IPS-NIHi11 (cell line): ENCODE measurements around the gene DGLUCY.
"Not testable (repeated sequence)": the region's sequence is repeated elsewhere in the genome, so short reads cannot be mapped to it uniquely, and the experiment has no call there.

Experiments used
- DNase-seq: peaks from one replicate; pipeline ENCODE4 v3.0.0; 2012; ENCODE audit warnings: mixed read lengths, low spot score

DGLUCY gene

DNA sequence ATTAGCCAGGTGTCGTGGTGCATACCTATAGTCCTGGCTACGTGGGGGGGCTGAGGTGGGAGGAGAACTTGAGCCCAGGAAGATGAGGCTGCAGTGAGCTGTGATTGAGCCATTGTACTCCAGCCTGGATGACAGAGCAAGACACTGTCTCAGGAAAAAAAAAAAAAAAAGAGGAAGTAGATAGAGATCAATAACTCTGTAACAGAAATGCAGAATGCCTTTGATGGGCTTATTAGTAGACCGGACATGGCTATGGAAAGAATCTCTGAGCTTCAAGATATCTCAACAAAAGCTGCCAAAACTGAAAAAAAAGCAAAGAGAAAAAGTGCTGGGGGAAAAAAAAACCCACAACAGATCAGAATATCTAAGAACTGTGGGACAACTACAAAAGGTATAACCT is 93.1 kb downstream of the DGLUCY start:
- no peak for DNase-seq

DNA sequence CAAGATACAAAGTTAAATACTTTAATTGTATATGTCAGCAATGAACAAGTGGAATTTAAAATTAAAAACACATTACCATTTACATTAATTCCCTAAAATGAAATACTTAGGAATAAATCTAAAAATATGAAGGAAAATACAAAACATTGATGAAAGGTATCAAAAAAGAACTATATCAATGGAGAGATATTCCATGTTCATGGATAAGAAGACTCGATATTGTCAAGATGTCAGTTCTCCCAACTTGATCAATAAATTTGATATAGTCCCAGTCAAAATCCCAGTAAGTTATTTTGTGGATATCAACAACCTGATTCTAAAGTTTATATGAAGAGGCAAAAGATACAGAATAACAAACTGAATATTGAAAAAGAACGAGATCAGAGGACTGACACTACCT is 97.1 kb downstream of the DGLUCY start:
- no peak for DNase-seq

DNA sequence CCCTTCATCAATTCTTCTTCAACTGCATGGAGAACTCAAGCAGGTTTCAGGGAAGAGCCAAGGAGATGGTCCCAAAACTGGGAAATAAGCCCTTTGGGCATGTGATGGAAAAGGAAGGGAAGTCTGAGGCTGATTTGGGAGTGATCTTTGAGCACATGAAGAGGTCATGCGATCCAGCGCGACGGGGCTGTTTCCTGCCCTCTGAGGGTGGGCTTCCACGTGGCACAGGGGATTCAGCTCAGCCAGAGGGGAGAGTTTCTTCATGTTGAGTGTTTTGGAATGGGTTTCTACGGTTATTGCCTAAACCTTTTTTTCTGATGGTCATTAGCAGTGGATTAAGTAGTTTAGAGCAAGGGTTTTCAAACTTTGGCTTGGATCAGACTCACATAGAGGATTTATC is 100.4 kb downstream of the DGLUCY start:
- no peak for DNase-seq

DNA sequence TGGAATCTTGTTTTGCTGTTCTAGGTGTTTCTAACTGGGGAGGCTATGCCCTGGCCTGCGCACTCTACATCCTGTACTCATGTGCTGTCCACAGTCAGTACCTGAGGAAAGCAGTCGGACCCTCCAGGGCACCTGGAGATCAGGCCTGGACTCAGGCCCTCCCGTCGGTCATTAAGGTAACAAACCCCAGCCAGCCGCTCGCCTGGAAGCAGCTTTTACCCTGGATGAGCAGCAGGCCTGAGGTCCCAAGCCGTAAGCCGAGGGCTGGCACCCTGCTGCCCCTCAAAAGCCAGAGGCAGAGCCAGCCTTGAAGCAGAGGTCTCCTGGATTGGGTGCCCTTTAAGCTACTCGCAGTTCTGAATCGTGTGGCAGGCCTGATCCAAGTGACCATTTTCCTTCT is 101.5 kb downstream of the DGLUCY start:
- DNase-seq = no peak

DNA sequence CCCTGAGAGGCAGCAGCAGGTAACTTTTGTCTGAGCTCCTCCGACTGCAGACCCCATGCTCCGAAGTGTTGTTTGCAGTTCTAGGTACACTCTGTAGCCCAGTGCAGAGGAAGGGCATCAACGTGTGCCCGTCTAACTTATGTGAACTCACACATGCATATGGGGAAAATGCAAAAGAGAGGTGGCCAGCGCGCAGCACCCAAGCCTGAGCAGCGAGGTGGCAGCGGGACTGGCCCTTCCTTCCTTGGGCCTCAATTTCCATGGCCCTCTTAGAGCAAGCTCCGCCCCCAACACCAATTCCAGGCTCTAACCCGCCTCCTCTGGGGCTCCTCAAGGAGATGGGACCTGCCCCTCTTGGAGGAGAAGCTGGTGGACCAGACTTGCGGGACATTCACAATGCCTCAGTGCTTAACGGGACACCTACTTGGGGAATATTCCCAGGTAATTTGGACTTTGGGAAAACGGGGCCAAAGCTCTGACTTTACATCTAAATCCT is 102.9 kb downstream of the DGLUCY start:
- no peak for DNase-seq

DNA sequence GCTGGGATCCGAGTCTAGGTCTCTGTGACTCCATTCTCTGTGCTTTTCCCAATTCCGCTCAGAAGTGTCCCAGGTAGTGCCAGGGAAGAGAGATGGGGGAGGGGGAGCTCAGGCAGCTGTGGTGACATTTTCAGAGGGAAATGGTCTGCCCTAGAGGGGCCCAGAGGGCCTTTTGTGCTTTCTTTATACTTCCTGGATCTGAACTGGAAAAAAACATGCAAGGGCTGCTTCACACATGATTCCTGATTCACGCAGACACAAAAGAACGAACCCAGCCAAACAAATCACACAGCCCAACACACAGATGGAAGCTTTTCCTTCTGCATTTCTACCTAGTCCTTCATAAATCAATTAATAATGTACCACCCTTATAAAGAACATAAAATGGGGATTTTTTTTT is 104.1 kb downstream of the DGLUCY start:
- no peak for DNase-seq

DNA sequence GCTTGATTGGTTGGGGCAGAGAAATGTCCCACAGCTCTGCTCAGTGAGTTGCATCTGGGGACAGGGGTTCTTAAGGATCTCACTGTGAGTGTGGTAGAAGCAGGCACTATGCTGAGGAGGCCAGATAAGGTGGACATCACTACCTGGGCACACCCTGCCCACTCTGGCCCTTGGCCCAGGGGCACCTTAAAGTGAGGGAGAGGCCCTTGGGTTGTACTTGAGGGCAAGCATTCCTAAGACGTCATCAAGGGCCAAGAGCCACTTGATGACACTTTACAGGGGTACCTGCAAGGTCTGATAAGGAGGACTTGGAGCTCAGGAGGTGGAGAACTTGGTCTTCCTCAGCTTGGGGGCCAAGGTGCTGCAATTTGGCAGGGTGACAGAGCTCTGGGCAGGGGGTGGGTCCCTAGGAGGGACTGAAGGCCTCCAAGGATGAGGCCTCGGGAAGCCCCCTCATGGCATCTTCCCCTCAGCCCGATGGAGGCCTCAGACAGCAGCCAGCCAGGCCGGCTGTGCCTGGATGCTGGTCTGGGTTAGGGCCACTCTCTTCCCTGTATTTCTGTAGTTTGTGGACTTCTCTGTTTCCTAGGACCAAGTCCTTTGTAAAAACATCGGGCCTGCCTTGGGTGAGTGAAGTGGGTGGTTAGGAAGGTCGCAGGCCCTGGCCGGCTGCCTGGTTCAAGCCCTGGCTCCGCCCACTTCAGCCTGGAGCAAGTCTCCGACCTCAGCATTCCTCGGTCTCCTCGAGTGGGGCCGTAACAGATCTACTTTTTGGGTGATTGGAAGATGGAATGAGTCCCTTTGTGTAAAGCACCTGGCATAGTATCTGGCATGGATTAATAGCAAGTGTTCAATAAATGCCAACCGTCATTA is 105.9 kb downstream of the DGLUCY start:
- DNase-seq = no peak

DNA sequence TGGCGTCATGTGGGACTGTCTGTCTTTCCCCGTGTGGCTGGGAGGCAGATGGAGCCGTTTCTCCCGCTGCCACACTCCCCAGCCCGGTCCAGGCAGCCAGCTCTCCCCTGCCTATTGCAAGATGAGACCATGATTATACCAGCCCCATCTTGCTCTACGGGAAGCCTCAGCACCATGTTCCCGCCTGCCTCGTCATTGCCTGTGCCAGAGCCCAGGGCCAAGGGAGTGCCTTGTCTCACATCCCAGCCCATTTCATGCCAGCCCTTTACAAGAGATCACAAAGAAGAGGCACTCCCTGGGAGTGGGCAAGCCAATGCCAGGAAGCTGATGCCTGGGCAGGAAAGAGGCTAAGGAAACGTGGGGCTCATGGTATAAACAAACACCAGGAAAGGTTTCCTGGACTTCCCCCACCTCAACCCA is 106.7 kb downstream of the DGLUCY start:
- no peak for DNase-seq

DNA sequence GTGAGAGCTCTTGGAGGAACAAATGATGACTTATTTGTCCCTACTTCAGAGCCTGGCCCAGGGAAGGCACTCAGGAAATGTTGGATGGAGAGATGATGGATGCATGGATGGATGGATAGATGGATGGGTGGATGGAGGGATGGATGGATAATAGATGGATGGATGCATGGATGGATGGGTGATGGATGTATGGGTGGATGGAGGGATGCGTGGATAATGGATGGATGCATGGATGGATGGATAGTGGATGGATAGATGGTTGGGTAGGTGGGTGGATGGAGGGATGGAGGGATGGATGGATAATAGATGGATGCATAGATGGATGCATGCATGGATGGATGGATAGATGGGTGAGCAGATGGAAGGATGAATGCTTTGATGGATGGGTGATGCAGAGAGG is 107.4 kb downstream of the DGLUCY start:
- no peak for DNase-seq

DNA sequence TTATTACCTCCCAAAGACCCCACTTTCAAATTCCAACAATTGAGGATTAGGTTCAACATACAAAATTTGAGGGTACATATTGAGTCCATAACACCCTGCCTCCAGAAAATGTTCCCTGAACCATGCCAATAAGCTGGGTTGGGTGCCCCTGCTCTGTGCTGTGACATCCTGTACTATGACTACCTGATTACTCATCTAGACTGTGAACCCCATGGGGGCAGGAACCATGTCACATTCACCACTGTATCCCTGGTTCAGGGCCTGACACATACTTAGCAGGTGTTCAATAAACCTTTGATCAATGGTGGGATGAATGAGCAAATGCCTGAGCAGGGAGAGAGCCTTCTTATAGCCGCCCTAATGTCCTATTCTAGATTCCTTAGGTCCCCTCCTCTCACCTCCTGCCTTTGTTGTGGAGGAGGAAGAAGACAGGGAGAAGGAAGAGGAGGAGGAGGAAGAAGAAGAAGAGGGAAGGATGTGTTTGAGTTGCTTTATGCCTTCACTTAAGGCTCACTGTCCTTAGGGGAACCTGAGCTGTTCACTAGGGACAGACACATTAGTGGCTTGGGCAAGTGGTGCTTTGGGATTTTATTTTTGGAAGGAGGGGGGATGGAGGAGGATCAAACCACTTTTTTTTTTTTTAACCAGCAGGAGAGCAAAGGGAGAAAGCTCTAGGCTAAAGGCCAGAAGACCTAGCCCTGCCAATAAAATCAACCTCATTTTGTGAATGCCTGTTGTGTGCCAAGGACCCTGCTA is 109.3 kb downstream of the DGLUCY start:
- no peak for DNase-seq

DNA sequence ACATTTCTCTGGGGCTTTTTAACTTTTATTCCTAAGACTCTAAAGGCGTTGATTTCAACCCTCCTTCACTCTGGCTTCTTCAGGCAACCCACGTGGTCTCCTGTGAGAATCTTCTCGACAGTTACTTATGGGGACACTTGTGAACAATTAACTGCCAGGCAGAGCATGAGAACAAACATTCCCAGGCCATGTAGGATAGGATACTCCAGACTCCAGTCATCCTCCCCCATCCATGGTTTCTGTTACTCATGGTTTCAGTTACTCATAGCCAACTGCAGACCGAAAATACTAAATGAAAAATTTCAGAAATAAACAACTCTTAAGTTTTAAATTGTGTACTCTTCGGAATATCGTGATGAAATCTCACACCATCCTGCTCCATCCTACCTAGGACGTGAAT is 111.2 kb downstream of the DGLUCY start:
- DNase-seq = no peak

DNA sequence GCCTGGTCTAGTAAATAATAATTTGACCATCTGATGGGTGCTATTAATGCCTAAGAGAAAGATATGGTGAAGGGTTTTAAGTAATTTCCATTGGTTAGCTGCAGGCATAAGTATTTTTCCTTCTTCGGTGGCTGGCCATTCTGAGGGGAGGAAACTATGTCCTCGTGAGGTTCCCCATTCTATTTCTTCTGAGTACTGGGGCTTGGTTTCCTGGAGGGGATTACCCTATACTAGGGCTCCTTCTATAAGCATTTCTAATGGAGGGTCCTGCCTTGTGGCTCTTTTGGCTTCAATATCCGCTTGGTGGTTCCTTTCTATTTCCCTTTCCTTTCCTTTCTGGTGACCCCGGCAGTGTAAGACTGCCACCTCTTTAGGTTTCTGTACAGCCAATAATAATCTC is 112.5 kb downstream of the DGLUCY start:
- not testable (repeated sequence) for DNase-seq

DNA sequence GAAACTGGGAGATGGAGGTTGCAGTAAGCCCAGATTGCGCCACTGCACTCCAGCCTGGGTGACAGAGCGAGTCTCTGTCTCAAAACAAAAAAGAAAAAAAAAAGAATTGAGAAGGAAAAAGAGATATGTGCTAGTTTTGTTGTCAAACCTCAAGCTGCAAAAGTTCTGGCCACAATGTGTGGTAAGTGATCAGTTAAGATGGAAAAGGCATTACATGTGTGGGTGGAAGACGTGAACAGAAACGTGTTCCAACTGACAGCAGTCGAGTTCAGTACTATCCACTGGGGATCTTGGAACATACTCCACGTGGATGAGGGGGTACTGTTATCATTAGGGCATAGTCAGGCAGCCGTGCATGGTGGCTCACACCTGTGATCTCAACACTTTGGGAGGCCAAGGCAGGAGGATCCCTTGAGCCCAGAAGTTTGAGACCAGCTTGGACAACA is 113.3 kb downstream of the DGLUCY start:
- no peak for DNase-seq

DNA sequence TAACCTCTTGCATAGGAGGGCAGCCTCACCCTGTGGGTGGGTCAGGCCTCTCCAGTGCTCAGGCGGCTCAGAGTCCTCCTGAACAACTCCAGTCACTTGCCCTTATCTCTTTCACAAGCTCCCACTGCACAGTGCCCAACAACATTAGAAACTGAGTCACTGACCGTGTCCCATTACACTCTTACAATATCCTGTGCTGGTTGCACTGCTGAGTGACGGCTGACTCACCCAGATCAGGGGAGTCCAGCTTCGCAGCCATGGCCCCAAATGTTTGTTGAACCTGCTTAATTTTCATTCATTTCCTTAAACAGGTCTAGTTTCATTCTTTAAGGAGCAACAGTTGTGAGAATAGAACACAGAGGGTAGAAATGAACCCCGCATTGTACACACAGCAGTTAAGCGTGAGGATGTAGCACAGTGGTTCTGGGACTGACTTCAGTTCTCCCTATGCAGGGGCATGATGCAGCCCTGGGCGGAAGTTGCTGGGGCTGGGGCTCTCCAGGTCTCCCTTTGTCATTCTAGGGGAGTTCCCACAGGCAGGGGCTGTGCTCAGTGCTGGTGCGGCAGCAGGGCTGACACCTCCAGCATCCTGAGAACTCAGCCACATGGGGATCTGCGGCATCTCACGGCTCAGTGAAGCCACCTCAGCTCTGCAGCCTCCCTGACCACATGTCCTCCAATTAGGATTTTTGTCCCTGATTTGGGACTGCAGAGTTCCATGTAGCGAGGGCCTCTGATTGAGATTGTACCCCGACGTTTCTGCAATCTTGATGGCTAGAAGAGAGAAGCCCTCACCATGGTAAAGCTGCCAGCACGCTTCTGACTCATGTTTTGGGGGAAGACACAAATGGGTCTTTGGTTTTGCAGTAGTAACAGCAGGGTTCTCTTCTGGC is 114.5 kb downstream of the DGLUCY start:
- peak; percentile 74 for DNase-seq

DNA sequence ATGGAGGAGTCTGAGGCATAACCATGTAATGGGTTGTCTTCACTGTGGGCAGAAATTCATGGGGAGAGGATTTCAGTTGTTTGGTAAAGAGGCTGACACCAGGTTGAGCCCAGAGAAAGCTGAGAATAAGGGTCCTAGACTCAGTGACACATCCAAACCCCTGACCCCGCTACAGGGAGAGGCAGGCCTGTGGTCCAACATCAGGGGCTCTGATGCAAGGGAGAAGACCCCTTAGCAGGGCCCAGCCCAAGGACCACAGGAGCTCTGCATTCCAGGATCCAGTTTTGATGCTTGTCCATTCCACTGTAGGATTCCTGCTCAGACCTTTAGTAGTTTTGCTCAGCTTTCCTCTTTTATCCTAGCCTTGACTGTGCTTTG is 115.1 kb downstream of the DGLUCY start:
- no peak for DNase-seq

DNA sequence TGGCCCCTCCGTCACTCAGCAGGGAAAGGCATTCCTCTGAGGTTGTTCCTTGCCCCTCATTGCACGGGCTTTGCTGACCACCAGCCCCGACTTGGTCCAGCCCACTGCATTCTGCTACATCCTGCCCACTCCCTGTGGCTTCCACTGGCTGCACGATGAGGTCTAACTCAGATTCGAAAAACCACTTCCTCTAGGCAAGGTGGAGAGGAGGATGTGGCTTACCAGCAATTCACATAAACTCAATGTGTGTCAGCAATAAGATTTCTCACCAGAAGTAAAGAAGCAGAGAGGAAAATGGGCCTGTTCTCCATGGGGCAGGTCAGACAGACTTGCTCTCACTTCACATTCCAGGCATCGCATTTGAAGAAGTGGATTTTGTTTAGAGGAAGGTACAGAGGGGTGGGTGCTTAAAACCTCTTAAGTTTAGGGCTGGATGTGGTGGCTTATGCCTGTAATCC is 115.9 kb downstream of the DGLUCY start:
- DNase-seq = no peak

DNA sequence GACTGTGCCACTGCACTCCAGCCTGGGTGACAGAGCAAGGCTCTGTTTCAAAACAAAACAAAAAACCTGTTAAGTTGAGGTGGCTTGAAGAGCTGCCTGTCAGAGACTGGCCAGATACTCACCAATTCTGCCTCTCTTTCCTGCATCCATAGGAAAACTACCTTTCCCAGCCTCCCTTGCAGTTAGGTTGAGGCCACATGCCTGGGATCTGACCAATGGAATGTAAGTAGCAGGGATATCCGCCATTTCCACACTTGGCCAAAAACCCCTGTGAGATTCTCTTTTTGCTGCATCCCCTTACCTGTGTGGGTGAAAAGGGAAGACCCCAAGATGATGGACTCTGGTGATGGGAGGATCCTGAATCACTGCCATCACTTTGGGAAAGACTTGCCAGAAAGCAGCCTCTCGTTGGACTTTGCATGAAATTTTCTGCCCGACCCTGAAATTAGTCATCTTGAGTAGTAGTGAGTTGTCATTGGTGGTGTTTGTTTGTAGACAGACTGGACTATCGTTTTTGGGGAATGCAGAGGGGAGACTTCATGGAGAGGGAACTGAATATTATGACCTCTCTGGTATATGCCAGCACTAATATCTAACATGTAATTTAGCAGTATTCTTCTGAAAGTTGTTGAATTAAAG is 116.6 kb downstream of the DGLUCY start:
- DNase-seq = no peak

DNA sequence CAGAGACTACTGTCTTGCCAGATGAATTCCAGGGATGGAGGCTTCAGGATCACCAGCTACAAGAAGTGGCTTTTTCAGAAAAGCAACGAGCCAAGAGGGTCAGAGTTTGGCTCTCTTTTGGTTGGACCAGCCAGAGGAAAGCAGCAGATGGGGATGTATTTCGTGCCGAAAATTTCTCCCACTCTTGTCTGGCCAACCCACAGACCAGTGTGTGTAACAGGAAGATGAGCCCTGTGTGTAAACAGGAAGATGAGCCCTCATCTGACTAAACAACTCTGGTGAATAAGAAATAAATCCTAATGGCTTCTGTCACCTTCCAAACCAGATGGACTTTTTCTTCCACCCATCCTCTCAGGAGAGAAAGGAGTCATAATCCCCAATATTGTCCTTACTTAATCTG is 117.6 kb downstream of the DGLUCY start:
- DNase-seq = no peak

DNA sequence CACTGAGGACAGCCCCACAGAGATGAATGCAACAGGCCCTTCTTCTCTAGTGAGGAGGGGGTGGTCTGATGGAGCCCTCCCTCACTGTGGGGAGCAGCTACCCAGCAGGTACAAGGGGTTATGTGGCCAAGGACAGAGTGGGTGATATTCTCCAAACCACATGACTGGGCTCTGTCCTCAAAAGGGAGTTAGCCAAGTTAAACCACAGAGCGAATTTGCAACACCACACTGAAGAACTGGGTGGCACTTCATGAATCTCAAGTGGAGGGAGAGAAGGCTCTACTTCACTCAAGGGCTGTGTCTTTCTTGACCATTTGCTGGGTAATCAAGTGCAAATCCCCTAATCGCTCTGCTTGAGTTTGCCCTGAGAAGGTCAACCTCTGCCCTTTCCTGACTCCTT is 118.2 kb downstream of the DGLUCY start:
- no peak for DNase-seq

DNA sequence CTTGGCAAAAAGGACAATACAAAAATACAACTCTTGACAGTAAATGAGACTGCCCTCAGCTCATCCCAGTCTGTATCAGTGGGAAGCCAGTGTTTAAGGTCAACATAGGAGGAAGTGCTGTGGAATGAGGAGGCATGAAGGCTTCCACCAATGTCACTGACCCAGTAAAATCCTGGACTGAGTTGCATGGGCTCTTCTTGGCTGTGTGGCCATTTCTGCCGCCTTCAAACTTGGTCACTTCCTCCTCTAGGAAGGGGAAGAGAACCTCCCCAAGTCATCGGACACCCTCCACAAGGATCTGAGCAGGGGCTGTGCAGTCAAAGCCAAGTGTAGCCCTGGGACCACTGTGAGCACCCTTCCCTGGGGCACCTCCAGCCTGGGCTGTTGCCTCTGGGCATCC is 118.7 kb downstream of the DGLUCY start:
- DNase-seq = no peak

DNA sequence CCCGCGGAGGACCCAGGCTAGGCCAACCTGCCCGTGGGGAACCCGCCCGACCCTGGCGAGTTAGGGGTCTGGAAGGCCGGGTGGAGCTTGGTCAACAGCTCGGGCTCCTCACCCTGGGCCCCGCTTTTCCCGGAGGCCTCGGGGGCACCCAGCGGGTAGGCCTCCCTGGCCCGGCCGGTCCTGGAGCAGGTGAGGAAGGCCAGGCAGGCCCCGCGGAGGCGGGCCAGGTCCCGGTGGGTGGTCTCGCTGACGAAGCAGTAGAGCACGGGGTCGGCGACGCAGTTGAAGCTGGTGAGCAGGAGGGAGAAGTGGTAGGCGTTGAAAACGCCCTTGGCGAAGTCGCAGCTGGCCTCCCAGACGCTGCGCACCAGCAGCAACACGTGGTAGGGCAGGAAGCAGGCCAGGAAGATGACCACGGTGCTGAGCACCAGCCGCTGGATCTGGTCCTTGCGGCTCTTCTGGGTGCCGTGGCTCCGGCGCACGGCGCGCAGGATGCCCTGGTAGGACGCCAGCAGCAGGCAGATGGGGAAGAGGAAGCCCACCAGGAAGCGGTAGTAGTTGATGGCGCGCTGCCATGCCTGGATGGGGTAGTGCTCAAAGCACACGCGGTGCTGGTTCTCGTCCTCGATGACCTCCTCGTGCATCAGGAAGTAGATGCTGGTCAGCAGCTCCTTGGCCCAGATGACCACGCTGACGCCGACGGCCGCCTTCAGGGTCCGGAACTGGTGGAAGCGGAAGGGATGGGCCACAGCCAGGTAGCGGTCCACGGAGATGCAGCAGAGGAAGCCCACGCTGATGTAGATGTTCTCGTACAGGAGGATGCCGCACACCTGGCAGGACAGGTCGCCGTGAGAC is 120.3 kb downstream of the DGLUCY start:
- no peak for DNase-seq
